Aorta (tissue), 5 donors: ENCODE data around the gene CCDC50. TPM values are rescaled to one million over a fixed set of nuclear protein-coding genes. Genes with fewer than 3 reads are reported as not detected.

Experiments
- ATAC-seq: fragments of 200-7000 bp; cut with Tn5 transposase; one replicate; pipeline ENCODE4 v1.9.1; 2022; ENCODE audit warnings: moderate library complexity; ENCODE audit not compliant: low FRiP score
- DNase-seq, 2 donors: peaks; one replicate each; pipeline ENCODE4 v3.0.0-alpha.2; 2020
- H3K27ac ChIP-seq, 2 donors: one replicate each; pipeline ENCODE4 v1.5.1; 2013; ENCODE audit warnings: low read length in 2 of 2, mild to moderate bottlenecking in 2 of 2, moderate library complexity in 2 of 2, control low read depth in 1 of 2, inconsistent platforms in 1 of 2, low read depth in 1 of 2
- H3K27me3 ChIP-seq, 2 donors: one replicate each; pipeline ENCODE4 v1.6.1; 2013; ENCODE audit warnings: control low read depth in 1 of 2, low read length in 1 of 2, mild to moderate bottlenecking in 1 of 2, moderate library complexity in 1 of 2; ENCODE audit not compliant: insufficient read depth in 2 of 2, control insufficient read depth in 1 of 2
- H3K36me3 ChIP-seq, 2 donors: one replicate each; pipeline ENCODE4 v1.6.1; 2013; ENCODE audit warnings: control low read depth in 1 of 2, low read length in 1 of 2, mild to moderate bottlenecking in 1 of 2; ENCODE audit not compliant: insufficient read depth in 2 of 2, control insufficient read depth in 1 of 2
- H3K4me1 ChIP-seq, 2 donors: one replicate each; pipeline ENCODE4 v1.6.1; 2013; ENCODE audit warnings: low read length in 2 of 2, control low read depth in 1 of 2, mild to moderate bottlenecking in 1 of 2, moderate library complexity in 1 of 2; ENCODE audit not compliant: insufficient read depth in 2 of 2, control insufficient read depth in 1 of 2
- H3K4me3 ChIP-seq, 2 donors: one replicate each; pipeline ENCODE4 v1.5.1; 2013; ENCODE audit warnings: low read length in 2 of 2, control low read depth in 1 of 2, mild to moderate bottlenecking in 1 of 2
- H3K9me3 ChIP-seq: one replicate; pipeline ENCODE4 v1.6.1; 2013; ENCODE audit warnings: mild to moderate bottlenecking, low read length; ENCODE audit not compliant: control insufficient read depth
- WGBS, 2 donors: extraction: QIAGEN DNeasy Blood & Tissue Kit; methylation state at CpG; one replicate each; pipeline ENCODE4 v1.1.7; 2013; 5-methylcytosine and 5-hydroxymethylcytosine counted together
- intact Hi-C, 2 donors: fragments of 100-400 bp; cut with DNase I; formaldehyde crosslinking; loops; one replicate each; pipeline versions ENCODE4 v1.14.2 to v1.15.0; 2022
- polyA plus RNA-seq, 2 donors: library from polyadenylated mRNA; stranded (reverse); fragments of 200-250 nt; gene quantifications; one replicate each; pipeline ENCODE4 v1.2.3, GENCODE V29; 2013
- total RNA-seq, 2 donors: library from RNA; stranded (reverse); fragmentation: NEBNext Ultra II Directional; extraction: Animal tissue kit (Norgen Biotek cat#: 25700); gene quantifications; one replicate each; pipeline ENCODE4 v1.2.1, GENCODE V29; 2021
- donor health status: healthy with polysubstance abuse.
- donor health status: Bipolar disorder and iron deficiency.
- donor health status: DM: no; HTN: no; CAD: no.
- donor health status: DM: no; HTN: no; CAD: no.
- donor health status: DM: yes; HTN: yes; CAD: no.

Gene CCDC50
- total and polyA plus RNA-seq, 4 donors: 34.3 to 129 (median 65.4) TPM

DNA sequence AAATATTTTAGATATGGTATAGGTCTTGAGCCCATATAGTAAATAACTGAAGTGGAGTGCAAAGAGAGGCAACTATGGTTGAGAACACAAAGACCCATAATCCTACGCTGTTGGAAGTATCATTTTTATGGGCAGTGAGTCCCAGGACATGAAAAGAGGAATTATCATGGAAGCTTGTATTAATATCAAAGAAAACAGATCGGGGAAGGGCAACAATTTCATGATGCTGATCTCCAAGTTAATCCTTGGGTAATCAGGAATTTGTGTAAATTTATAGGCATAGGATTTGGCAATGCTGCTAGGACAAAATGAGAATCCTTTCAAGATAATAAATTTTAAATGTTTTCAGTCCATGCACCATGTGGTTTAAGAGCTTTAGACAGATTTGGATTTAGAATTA is 91.6 kb downstream of the CCDC50 start:
- Histone ChIP-seq H3K4me1 (no peaks in the 10 kb centered on the region), H3K27me3 (no peaks in the 10 kb centered on the region), H3K27ac (no peak overlapping the region), H3K36me3 (no peaks in the 10 kb centered on the region), H3K9me3 (peaks cover 1% of the 10 kb centered on the region), H3K4me3 (no peak overlapping the region)
- ATAC-seq: no peak
- 95 to 97% methylated on average over 2 of the region's 2 CpGs for WGBS, 2 donors
- intact Hi-C loops: loop anchor here in 1 of 2 donors (5.0 kb wide), 1 partner anchor 1027 kb away; no protein-coding TSS in a partner anchor
- DNase-seq: no peak

GRCh38 chr3:191424881-191425280 is 95.7 kb downstream of the CCDC50 start:
- ATAC-seq (no peak), DNase-seq (no peak)
- Histone ChIP-seq H3K4me1 (no peaks in the 10 kb centered on the region), H3K4me3 (no peak overlapping the region), H3K36me3 (no peaks in the 10 kb centered on the region), H3K27ac (no peak overlapping the region), H3K9me3 (peaks cover 1% of the 10 kb centered on the region), H3K27me3 (no peaks in the 10 kb centered on the region)
- WGBS, 2 donors: 20 to 30% methylated on average over 3 of the region's 3 CpGs
- intact Hi-C loops: loop anchor here in 1 of 2 donors (5.0 kb wide), 1 partner anchor 1022 kb away; no protein-coding TSS in a partner anchor

DNA sequence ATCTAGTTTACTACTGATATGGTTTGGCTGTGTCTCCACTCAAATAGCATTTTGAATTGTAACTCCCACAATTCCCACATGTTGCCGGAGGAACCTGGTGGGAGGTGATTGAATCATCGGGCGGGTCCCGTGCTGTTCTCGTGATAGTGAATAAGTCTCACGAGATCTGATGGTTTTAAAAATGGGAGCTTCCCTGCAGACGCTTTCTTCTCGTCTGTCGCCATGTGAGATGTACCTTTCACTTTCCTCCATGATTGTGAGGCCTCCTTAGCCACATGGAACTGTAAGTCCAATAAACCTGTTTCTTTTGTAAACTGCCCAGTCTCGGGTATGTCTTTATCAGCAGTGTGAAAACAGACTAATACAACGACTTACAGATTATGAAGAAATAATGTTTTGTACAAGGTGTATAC is 96.1 kb downstream of the CCDC50 start:
- ATAC-seq (no peak), DNase-seq (no peak)
- H3K36me3 ChIP-seq: no peaks in the 10 kb centered on the region
- H3K4me3 ChIP-seq: no peak overlapping the region
- intact Hi-C loops: no loop called here
- H3K27me3 ChIP-seq: no peaks in the 10 kb centered on the region
- WGBS, 2 donors: 59 to 69% methylated on average over 11 of the region's 11 CpGs
- no peaks in the 10 kb centered on the region for H3K4me1 ChIP-seq
- H3K27ac ChIP-seq: no peak overlapping the region
- peaks cover 1% of the 10 kb centered on the region for H3K9me3 ChIP-seq

DNA sequence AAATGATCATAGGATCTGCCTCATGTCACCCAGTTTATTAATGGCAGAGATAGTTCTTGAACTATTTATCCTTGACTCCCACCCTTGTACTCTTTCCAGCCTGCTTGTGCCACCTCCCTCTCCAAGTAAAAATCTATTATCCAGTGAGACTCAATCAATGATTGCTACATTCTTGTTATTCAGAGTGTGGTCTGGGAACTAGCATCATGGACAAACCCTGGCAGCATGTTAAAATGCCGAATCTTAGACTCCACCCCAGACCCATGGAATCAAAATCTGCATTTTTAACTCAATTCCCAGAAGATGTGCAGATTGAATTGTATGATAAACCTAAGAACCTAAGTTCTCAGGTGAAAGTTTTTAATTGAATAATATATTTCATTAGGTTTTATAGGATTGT is 97.1 kb downstream of the CCDC50 start:
- H3K4me3 ChIP-seq: no peak overlapping the region
- H3K27me3 ChIP-seq: no peaks in the 10 kb centered on the region
- intact Hi-C loops: no loop called here
- H3K9me3 ChIP-seq: no peaks in the 10 kb centered on the region
- no peak overlapping the region for H3K27ac ChIP-seq
- DNase-seq (no peak), ATAC-seq (no peak)
- 65 to 75% methylated on average over 1 of the region's 1 CpG for WGBS, 2 donors
- no peaks in the 10 kb centered on the region for H3K36me3 ChIP-seq
- H3K4me1 ChIP-seq: no peaks in the 10 kb centered on the region

- intact Hi-C loops: no loop called here
- no peaks in the 10 kb centered on the region for H3K9me3 ChIP-seq
- ATAC-seq (no peak), DNase-seq (no peak)
- H3K4me1 ChIP-seq: no peaks in the 10 kb centered on the region
- no peaks in the 10 kb centered on the region for H3K36me3 ChIP-seq
- no peak overlapping the region for H3K27ac ChIP-seq
- no peak overlapping the region for H3K4me3 ChIP-seq
- WGBS, 2 donors: 97 to 100% methylated on average over 1 of the region's 1 CpG
- no peaks in the 10 kb centered on the region for H3K27me3 ChIP-seq
Measured at GRCh38 chr3:191428177-191428576, 99.0 kb downstream of the CCDC50 start.

DNA sequence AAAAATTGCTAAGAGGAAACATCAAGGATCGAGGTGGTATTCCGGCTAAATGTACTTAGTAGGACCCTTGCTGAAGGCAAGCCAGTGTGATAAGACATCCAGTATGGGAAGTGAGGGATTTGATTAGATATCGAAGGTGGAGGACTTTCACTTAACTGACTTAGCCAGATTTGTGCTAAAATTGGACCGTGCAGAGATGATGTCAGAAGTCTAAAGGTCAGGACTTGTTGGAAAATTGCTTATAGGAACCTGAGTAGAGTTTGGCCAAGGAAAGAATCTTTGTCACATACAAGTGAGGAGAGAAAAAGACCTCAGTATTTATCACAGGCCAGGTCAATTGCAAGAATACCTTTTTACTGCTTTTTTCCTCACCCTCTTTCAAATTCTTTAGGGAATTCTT is 100.9 kb downstream of the CCDC50 start:
- no peaks in the 10 kb centered on the region for H3K27me3 ChIP-seq
- H3K36me3 ChIP-seq: no peaks in the 10 kb centered on the region
- intact Hi-C loops: no loop called here
- no peak overlapping the region for H3K27ac ChIP-seq
- H3K9me3 ChIP-seq: no peaks in the 10 kb centered on the region
- ATAC-seq: no peak
- H3K4me1 ChIP-seq: no peaks in the 10 kb centered on the region
- H3K4me3 ChIP-seq: no peak overlapping the region
- no peak for DNase-seq
- 47% methylated on average over 4 of the region's 4 CpGs for WGBS, 2 donors

GRCh38 chr3:191431160-191431822 is 102.1 kb downstream of the CCDC50 start:
- H3K4me1 ChIP-seq: no peaks in the 10 kb centered on the region
- no peak overlapping the region for H3K27ac ChIP-seq
- H3K4me3 ChIP-seq: no peak overlapping the region
- ATAC-seq (no peak), DNase-seq (no peak)
- 72 to 76% methylated on average over 5 of the region's 5 CpGs for WGBS, 2 donors
- no peaks in the 10 kb centered on the region for H3K36me3 ChIP-seq
- intact Hi-C loops: no loop called here
- H3K27me3 ChIP-seq: no peaks in the 10 kb centered on the region
- no peaks in the 10 kb centered on the region for H3K9me3 ChIP-seq

GRCh38 chr3:191432162-191432561 is 103.0 kb downstream of the CCDC50 start:
- Histone ChIP-seq H3K27ac (no peak overlapping the region), H3K4me1 (no peaks in the 10 kb centered on the region), H3K36me3 (no peaks in the 10 kb centered on the region), H3K4me3 (no peak overlapping the region), H3K27me3 (no peaks in the 10 kb centered on the region), H3K9me3 (no peaks in the 10 kb centered on the region)
- ATAC-seq (no peak), DNase-seq (no peak)
- WGBS, 2 donors: 92% methylated on average over 5 of the region's 5 CpGs
- intact Hi-C loops: no loop called here

GRCh38 chr3:191434024-191434423 is 104.8 kb downstream of the CCDC50 start:
- DNase-seq: no peak
- WGBS, 2 donors: 18 to 22% methylated on average over 1 of the region's 1 CpG

More at GRCh38 chr3:191434024-191434423, 104.8 kb downstream of the CCDC50 start:
- no peaks in the 10 kb centered on the region for H3K27me3 ChIP-seq
- H3K4me1 ChIP-seq: no peaks in the 10 kb centered on the region
- no peak overlapping the region for H3K4me3 ChIP-seq
- no peak overlapping the region for H3K27ac ChIP-seq
- intact Hi-C loops: no loop called here
- H3K9me3 ChIP-seq: no peaks in the 10 kb centered on the region
- no peak for ATAC-seq
- no peaks in the 10 kb centered on the region for H3K36me3 ChIP-seq
